SU-DHL-6 (cell line): ENCODE measurements around the gene LTA4H.

Experiments used
- EZH2phosphoT487 ChIP-seq: fragments of 200-600 bp; sonication (generic), shearing (Covaris generic); conservative IDR thresholded peaks from 2 replicates; pipeline ENCODE4 v1.6.1; 2018; ENCODE audit warnings: mild to moderate bottlenecking, antibody characterized with exemption, low read length, moderate library complexity, mixed read lengths
- TF ChIP-seq, protein P1 (sequence below): fragments of 200-600 bp; sonication (generic); IDR thresholded peaks from one replicate; pipeline ENCODE4 v1.5.1; 2017; ENCODE audit warnings: antibody characterized with exemption, mild to moderate bottlenecking, low read length, moderate library complexity; ENCODE audit not compliant: insufficient read depth, poor library complexity, severe bottlenecking

DNA sequence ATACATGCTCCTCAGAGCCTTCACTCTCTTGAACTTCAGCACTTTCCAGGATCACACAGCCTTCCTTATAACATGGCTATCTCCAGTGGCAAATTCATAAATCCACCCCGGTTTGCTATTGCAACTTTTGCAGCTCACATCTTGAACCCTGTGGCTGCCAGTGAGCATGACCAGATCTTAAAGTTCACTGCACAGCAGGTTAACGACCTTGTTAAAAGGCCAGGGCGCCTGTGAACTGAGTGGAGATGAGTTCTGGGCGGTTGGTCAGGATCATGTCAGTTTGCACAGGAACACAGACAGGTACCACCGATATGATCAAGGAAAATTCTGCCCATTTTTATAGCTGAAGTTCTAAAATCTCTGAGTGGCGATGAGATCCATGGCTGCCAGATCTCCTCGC, 24.7 kb upstream of the LTA4H start:
- TF ChIP-seq, protein P1, sequence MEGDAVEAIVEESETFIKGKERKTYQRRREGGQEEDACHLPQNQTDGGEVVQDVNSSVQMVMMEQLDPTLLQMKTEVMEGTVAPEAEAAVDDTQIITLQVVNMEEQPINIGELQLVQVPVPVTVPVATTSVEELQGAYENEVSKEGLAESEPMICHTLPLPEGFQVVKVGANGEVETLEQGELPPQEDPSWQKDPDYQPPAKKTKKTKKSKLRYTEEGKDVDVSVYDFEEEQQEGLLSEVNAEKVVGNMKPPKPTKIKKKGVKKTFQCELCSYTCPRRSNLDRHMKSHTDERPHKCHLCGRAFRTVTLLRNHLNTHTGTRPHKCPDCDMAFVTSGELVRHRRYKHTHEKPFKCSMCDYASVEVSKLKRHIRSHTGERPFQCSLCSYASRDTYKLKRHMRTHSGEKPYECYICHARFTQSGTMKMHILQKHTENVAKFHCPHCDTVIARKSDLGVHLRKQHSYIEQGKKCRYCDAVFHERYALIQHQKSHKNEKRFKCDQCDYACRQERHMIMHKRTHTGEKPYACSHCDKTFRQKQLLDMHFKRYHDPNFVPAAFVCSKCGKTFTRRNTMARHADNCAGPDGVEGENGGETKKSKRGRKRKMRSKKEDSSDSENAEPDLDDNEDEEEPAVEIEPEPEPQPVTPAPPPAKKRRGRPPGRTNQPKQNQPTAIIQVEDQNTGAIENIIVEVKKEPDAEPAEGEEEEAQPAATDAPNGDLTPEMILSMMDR = no peak
- no peak for TF ChIP-seq EZH2phosphoT487
